Left lung (tissue), 10 donors: ENCODE results near the gene TAS1R3. TPM values are rescaled to one million over a fixed set of nuclear protein-coding genes. Genes with fewer than 3 reads are reported as not detected.

Experiments
- ATAC-seq: fragments of 200-7000 bp; cut with Tn5 transposase; one replicate; pipeline ENCODE4 v1.9.1; 2020; ENCODE audit warnings: moderate library complexity
- DNase-seq, 4 donors: peaks; one replicate each; pipeline ENCODE4 v3.0.0-alpha.2; 2013 to 2020
- H3K27ac ChIP-seq, 2 donors: fragments of 200-600 bp; sonication (generic) in 1 of 2; one replicate each; pipeline versions ENCODE4 v1.5.0 to v1.8.0; 2020 to 2021
- H3K27me3 ChIP-seq, 2 donors: fragments of 200-600 bp; sonication (generic) in 1 of 2; one replicate each; pipeline versions ENCODE4 v1.5.0 to v1.8.0; 2020 to 2021
- H3K36me3 ChIP-seq, 2 donors: fragments of 200-600 bp; sonication (generic) in 1 of 2; one replicate each; pipeline versions ENCODE4 v1.5.0 to v1.8.0; 2020 to 2021
- H3K4me1 ChIP-seq, 2 donors: fragments of 200-600 bp; one replicate each; pipeline ENCODE4 v1.8.0; 2021
- H3K4me3 ChIP-seq, 2 donors: fragments of 200-600 bp; sonication (generic) in 1 of 2; one replicate each; pipeline versions ENCODE4 v1.5.0 to v1.8.0; 2020 to 2021; ENCODE audit warnings: mild to moderate bottlenecking in 1 of 2
- H3K9me3 ChIP-seq, 2 donors: fragments of 200-600 bp; sonication (generic) in 1 of 2; one replicate each; pipeline versions ENCODE4 v1.5.0 to v1.8.0; 2020 to 2021
- CTCF ChIP-seq, 2 donors: fragments of 200-600 bp; sonication (generic) in 1 of 2; IDR thresholded peaks; one replicate each; pipeline versions ENCODE4 v1.5.0 to v1.8.0; 2021; ENCODE audit warnings: antibody characterized with exemption in 2 of 2
- intact Hi-C, 2 donors: fragments of 100-400 bp; cut with DNase I; formaldehyde crosslinking; loops; one replicate each; pipeline versions ENCODE4 v1.11.2 to v1.14.2; 2022
- polyA plus RNA-seq, 6 donors: library from polyadenylated mRNA; unstranded; fragments of 120-200 nt; gene quantifications; one replicate each; pipeline ENCODE4 v1.2.1, GENCODE V29; 2013; ENCODE audit not compliant: insufficient read length in 6 of 6
- total RNA-seq, 2 donors: library from RNA; stranded (reverse); fragmentation: NEBNext Ultra II Directional; extraction: Animal tissue kit (Norgen Biotek cat#: 25700); gene quantifications; one replicate each; pipeline ENCODE4 v1.2.1, GENCODE V29; 2021
- donor health status: DM: no; HTN: yes; CAD: no.
- donor health status: DM: no; HTN: no; CAD: no.

TAS1R3 gene
- total and polyA plus RNA-seq, 8 donors = 0.20 to 0.75 (median 0.34) TPM

- no peak overlapping the region for H3K27ac ChIP-seq
- no peaks in the 10 kb centered on the region for H3K27me3 ChIP-seq
- intact Hi-C loops = no loop called here
- peaks cover 0 to 9% of the 10 kb centered on the region in 2 donors for H3K4me1 ChIP-seq
- H3K36me3 ChIP-seq = peaks cover 0 to 40% of the 10 kb centered on the region in 2 donors
- DNase-seq = no peak
- no peak for ATAC-seq
- no peak for TF ChIP-seq CTCF (IDR thresholded peaks at IDR 0.05)
- H3K9me3 ChIP-seq = no peaks in the 10 kb centered on the region
- H3K4me3 ChIP-seq = no peak overlapping the region
Observed at GRCh38 chr1:1333551-1334241, 2.6 kb downstream of the TAS1R3 start.

- H3K4me3 ChIP-seq = no peak overlapping the region
- no peak overlapping the region for H3K27ac ChIP-seq
- H3K27me3 ChIP-seq = no peaks in the 10 kb centered on the region
- ATAC-seq (no peak), DNase-seq (no peak)
- no peak for TF ChIP-seq CTCF (IDR thresholded peaks at IDR 0.05)
- peaks cover 0 to 47% of the 10 kb centered on the region in 2 donors for H3K36me3 ChIP-seq
- intact Hi-C loops = no loop called here
- H3K9me3 ChIP-seq = no peaks in the 10 kb centered on the region
- peaks cover 0 to 9% of the 10 kb centered on the region in 2 donors for H3K4me1 ChIP-seq
Observed at GRCh38 chr1:1334835-1335234, 3.8 kb downstream of the TAS1R3 start.

- Histone ChIP-seq H3K27me3 (no peaks in the 10 kb centered on the region), H3K9me3 (no peaks in the 10 kb centered on the region), H3K4me1 (peaks cover 0 to 9% of the 10 kb centered on the region in 2 donors), H3K4me3 (no peak overlapping the region), H3K27ac (no peak overlapping the region), H3K36me3 (peaks cover 0 to 51% of the 10 kb centered on the region in 2 donors)
- no peak for TF ChIP-seq CTCF (IDR thresholded peaks at IDR 0.05)
- ATAC-seq = no peak
- intact Hi-C loops = no loop called here
- no peak for DNase-seq
Observed at GRCh38 chr1:1335283-1335682, 4.2 kb downstream of the TAS1R3 start.

GRCh38 chr1:1335792-1336248, 4.7 kb downstream of the TAS1R3 start:
- no peak overlapping the region for H3K4me3 ChIP-seq
- TF ChIP-seq CTCF (IDR thresholded peaks at IDR 0.05) = no peak
- no peaks in the 10 kb centered on the region for H3K27me3 ChIP-seq
- DNase-seq = no peak
- no peaks in the 10 kb centered on the region for H3K9me3 ChIP-seq
- H3K27ac ChIP-seq = no peak overlapping the region
- ATAC-seq = no peak
- intact Hi-C loops = no loop called here
- H3K4me1 ChIP-seq = peaks cover 0 to 8% of the 10 kb centered on the region in 2 donors
- H3K36me3 ChIP-seq = peaks cover 0 to 54% of the 10 kb centered on the region in 2 donors

- Histone ChIP-seq H3K4me3 (no peak overlapping the region), H3K27ac (no peak overlapping the region), H3K27me3 (no peaks in the 10 kb centered on the region), H3K36me3 (peaks cover 0 to 59% of the 10 kb centered on the region in 2 donors), H3K4me1 (peaks cover 0 to 2% of the 10 kb centered on the region in 2 donors), H3K9me3 (no peaks in the 10 kb centered on the region)
- DNase-seq = no peak
- intact Hi-C loops = no loop called here
- no peak for ATAC-seq
- no peak for TF ChIP-seq CTCF (IDR thresholded peaks at IDR 0.05)
Observed at GRCh38 chr1:1336446-1336845, 5.4 kb downstream of the TAS1R3 start.
